ENCODE measurements around the gene SSUH2.

Gene SSUH2

GRCh38 chr3:8639659-8640000 lies 5.0 kb downstream of the SSUH2 start:
- no peak for DNase-seq

- DNase-seq, result no peak
Observed at GRCh38 chr3:8638994-8639658, 5.5 kb downstream of the SSUH2 start.

- no peak for DNase-seq
Observed at GRCh38 chr3:8637348-8637747, 7.2 kb downstream of the SSUH2 start.

GRCh38 chr3:8635631-8636030 lies 9.0 kb downstream of the SSUH2 start:
- no peak for DNase-seq

DNA sequence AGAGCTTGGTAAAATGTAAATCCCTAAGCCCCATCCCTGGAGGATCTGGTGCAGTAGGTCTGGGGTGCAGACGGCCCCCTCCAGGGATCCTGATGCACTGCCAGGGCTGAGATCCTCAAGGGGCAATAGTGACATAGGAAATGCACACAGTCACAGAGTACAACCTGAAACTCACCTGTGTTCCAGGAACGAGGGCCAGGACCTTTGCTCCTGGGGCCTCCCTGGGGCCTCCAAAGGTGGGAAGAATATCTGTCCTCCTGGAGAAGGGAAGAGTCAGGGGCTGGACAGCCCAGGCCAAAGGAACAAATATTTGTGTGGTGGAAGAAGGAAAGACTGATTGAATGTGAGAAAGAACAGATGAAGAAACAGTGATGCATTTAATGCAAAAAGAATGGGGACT lies 9.5 kb downstream of the SSUH2 start:
- DNase-seq, result no peak

- no peak for DNase-seq
Observed at GRCh38 chr3:8632402-8633237, 12.0 kb downstream of the SSUH2 start.

- DNase-seq, result no peak
Observed at GRCh38 chr3:8631661-8632060, 12.9 kb downstream of the SSUH2 start.

- no peak for DNase-seq
Observed at GRCh38 chr3:8629151-8630021, 15.2 kb downstream of the SSUH2 start.

GRCh38 chr3:8627949-8628348 lies 16.6 kb downstream of the SSUH2 start:
- no peak for DNase-seq

DNA sequence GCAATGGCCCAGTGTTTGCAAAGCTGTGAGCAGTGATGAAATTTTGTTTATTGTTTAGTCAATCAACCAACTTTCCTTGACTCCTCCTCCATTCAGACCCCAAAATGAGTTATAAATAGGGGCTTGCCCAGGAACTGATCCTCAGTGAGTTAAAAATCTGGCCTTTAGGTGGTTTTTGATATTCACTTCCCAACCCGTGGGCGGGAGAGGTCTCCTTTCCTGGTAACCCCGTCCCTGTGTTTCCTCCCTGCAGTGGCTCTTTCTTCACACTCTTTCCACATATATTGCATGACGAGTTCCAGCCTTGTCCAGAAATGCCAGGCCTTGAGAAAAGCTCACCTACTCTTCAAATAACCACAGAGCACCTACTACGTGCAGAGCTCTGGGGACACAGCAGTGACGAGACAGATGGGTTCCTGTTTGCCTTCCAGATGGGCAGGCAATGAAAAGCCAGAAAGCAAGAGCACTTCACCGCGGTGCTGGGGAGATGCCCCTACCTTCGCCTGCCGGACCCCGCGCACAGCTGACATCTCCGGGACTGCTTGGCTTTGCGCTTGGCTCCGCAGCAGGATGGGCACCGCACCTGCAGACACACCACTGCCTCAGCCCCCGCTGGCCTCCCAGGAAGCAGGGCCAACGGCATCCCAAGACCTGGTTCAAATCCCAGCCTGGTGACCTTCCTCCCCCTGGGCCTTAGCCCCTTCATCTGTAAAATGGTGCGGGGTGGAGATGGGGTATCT lies 17.2 kb downstream of the SSUH2 start:
- DNase-seq, result no peak

DNA sequence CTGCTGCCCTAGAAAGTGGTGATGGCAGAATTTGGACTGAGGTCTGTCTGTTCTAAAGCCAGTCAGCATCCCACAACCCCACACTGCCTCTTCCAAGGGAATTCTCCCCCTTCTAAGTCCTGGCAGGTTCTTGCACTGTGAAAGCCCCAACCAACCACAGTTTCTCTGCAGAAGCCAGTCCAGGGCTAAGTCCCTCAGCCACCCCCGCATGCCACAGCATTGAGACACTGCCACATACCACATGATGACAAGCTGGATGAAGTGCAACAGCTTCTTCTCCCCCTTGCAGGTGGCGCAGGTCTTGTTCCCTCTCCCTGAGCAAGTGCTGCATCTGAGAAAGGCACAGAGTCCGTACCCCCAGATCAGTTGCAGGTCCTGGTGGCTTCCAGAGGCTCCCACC lies 18.6 kb downstream of the SSUH2 start:
- DNase-seq, result no peak

GRCh38 chr3:8624612-8625011 lies 20.0 kb downstream of the SSUH2 start:
- no peak for DNase-seq

DNA sequence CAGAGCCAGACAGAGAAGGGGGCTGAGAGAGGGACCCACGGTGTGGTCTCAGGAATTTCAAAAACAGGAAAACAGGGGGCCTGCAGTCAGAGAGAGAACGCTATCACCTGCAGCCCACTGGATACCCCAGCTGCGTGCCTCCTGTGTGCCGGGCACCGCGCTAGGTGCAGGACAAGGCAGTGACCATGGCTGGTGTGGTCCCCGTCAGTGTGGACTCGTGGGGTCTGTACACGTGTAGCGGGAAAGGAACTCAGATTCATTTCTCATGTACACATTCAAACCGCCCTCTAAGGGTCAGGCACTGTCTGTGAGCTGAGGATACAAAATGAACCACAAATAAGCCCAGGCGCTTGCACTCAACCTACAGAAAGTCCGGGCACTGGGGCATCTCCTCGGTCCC lies 20.9 kb downstream of the SSUH2 start:
- DNase-seq, result no peak

GRCh38 chr3:8622873-8623691 lies 21.5 kb downstream of the SSUH2 start:
- DNase-seq, result peak; percentile 52

- DNase-seq, result no peak
Observed at GRCh38 chr3:8621872-8622271, 22.7 kb downstream of the SSUH2 start.

GRCh38 chr3:8621141-8621540 lies 23.5 kb downstream of the SSUH2 start:
- DNase-seq, result no peak

DNA sequence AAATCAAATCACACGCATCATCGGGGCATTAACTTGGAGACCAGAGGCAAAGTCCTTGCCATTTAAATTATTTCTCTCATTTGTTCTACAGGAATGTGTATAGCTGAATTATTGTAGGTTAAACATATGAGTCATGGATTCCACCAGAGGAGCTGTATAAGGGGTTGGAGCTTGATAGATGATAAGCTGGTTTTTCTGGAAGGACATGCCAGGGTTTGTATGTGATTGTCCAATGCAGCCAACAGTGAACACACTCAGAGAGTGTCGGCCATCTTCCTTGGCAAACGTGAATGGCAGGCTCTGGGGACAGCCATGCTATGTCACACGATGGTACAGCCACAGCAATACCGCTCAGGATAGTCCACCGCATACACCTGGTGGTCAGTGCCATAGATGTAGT lies 25.1 kb downstream of the SSUH2 start:
- DNase-seq, result no peak

DNA sequence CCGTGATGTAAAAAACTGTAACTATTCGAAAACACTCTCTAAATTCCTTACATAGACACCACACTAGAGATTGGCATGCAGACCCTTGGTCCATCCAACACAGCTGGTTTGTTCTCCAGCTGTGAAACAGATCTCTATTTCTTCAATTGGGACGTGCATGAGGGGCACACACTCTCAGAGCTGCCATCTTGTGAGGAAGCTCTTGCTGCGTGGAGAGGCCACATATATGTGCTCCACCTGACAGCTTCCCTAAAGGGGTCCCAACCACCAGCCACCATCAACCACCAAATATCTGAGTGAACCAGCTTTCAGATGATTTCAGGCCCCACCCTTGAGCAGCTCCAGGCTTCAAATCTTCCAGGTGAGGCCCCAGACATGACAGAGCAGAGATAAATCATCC lies 25.6 kb downstream of the SSUH2 start:
- DNase-seq, result no peak

- no peak for DNase-seq
Observed at GRCh38 chr3:8617921-8618320, 26.7 kb downstream of the SSUH2 start.

DNA sequence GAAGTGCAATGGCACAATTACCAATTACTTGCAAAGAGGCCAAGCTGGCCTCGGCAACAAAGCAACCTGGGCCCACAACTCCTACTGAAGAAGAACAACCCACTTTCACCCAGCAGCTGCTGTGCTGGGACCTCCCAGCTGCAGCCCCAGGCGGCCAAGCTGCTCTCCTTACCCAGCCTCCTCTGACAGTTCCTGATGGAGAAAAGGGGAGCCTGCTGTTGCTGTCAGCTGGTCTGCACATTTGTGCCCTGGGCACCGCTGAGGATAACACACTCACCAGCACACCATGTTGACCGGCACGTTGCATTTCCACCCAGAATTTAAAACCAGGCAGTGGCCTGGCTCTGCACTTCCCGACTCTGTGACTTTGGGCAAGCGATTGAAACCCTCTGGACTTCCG lies 33.6 kb downstream of the SSUH2 start:
- no peak for DNase-seq

GRCh38 chr3:8608791-8609467 lies 35.7 kb downstream of the SSUH2 start:
- DNase-seq, result no peak

All from NCI-H2227 treated with DMSO at 0.1 percent for 48 hours (cell line).